NCI-H2081 treated with DMSO at 0.1 percent for 48 hours (cell line): ENCODE data around the gene SLC44A3.

Experiments
- DNase-seq: peaks from one replicate; lab custom pipeline; 2025; lab: John Stamatoyannopoulos, UW

The SLC44A3 gene

DNA sequence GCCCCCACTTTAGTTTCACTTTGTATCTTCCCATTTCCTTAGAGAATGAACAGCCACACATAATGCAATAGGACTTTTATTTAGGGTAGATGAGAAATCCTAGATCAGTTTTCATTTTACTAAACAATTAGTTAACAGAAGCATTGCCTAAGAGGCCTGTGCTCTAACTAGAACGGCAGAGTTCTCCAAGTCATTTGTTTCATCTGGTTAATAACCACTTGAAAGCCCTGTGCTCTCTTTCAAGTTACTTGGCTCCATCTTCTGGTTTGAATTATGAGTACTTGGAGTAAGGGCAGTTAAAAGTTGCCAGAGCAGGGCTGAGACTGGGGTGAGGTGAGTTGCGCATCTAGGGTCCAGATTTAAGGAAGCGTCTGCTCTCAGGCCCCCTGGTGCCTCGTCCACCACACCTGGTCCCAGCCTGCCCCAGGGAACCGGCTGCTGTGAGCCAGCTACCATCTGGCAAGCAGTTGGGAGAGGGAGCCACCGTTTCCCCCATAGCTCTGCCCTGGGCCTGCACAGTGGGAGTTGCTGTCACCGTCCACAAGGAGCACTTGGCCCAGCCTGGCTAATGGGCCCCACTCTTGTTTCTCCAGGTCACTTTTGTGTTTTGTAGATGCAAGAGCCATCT lies 18.1 kb upstream of the SLC44A3 start:
- DNase-seq, result no peak

DNA sequence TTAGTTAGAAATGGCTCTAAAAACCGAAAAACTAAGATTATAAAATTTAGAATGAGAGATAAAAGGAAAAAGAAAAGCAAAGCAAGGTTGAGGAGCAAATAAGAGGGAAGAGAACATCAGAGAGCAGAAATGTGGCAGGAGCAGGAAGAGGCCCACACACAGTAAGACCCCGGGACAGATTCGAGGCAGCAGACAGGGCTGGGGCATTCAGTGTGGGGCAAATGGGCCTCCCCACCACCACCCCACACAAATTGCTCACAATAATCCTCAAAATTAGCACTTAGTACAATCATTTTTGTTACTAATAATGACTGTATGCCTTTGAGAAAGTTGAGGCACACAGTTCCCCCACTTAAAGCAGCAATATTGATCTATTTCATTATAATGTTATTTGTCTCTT lies 17.1 kb upstream of the SLC44A3 start:
- no peak for DNase-seq

DNA sequence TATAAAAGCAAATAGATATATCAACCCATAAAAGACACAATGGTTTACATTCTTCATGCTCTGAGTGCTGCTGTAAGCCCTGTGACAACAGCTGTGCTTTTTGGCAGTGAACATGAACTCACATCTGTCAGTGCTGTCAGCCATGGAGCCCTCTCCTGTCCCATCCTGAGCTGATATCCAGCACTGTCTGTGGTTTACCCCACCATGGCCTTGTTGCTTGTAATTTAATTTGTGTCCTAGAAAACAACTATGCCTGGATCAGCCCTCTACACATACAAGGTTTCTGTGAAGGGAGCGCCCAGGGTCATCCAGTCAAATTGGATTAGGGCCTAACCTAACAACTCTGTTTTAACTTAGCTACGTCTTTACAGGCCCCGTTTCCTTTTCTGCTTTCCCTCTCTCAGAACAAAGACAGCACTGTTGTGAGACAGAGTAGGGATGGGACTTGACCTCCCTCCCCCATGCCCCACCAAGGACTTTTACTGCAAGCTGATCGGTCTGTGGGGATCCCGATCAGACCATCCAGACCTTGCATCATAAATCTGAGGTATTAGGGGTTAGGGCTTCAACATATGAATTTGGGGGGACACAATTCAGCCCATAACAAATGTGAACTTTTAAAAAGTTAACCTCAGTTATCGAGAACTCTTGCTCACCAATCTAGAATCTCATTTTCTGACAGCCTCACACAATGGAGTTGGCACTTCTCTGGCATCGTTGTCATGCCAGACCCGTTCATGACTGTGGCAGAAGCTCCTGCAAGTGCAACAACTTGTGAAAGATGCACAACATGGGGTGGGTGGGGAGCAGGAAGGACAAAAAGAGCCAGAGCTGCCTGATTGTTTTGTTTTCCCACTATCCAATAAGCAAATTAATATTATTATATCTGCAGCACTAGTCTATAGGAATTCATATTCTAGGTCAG lies 16.4 kb upstream of the SLC44A3 start:
- DNase-seq, result no peak

DNA sequence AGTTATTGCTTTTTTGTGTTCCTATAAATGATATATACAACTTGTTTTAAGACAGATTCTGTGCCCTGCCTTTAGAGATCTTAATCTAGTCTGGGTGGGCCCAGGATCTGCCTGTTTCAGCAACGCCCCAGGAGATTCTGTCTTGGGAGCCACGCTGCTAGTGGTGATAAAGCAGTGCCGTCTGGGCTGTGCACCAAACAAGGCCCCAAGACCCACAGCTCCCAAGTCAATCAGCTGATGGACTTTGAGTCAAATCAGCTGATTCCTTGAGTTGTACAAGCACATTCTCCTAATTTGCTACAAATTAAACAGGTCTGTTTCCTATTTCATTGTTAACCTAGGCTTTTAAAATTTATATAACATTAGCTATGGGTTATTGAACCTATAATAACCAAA lies 15.7 kb upstream of the SLC44A3 start:
- no peak for DNase-seq

DNA sequence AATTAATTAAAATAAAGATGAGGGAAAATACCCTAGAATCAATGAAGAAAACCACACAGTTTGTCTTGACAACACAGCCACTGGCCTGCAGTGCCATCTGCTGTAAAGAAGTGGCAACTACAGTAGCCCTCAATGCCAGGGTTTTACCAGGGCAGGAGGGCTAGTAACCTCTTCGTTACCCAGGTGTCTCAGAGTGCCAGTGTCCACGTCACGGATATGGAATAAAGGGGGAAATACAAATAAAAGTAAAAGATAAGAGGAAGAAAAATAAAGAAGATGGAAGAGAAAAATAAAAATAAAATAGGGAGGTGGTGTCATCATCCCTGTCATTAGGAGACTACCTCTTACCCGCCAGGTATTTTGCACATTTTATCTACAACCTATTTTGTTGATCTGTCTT lies 14.2 kb upstream of the SLC44A3 start:
- no peak for DNase-seq

DNA sequence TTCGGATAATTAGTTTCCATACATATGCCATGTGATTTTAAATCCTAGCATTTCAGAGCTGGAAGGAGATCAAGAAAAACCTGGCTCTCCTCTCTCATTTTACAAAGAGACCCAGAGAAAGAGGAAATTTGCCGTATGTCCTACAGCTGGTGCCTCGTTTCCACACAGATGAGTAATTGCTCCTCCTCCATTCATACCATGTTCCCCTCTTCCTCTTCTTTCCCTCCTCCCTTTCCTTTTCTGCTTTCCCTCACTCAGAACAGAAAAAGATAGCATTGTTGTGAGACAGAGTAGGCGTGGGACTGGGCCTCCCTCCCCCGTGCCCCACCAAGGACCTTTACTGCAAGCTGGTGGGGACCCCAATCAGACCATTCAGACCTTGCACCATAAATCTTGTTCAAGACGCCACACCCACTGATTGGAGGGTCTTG lies 13.7 kb upstream of the SLC44A3 start:
- DNase-seq, result no peak

DNA sequence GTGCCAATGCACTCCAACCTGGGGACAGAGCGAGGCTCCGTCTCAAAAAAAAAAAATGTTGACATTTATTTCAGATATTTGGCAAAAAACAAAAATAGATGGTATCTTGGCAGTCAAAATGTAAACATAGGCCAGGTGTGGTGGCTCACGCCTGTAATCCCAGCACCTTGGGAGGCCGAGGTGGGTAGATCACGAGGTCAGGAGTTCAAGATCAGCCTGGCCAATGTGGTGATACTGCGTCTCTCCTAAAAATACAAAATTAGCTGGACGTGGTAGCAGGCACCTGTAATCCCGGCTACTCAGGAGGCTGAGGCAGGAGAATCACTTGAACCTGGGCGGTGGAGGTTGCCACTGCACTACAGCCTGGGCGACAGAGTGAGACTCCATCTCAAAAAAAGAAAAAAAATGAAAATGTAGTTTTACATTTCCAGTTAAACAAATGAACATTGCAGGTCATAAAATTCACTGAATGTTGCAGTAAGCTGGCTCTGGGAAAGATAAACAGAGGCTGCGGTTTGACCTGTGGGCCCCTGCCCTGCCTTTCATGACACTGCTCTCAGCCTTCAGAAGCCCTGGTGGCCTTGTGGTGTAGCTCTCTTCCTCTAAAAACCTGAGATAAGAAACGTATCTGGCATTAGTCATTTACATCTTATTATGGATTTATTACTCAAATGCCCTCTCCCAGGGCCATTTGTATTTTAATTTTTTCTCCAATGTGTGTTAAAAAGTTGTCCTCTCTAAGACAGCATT lies 12.2 kb upstream of the SLC44A3 start:
- DNase-seq, result no peak

DNA sequence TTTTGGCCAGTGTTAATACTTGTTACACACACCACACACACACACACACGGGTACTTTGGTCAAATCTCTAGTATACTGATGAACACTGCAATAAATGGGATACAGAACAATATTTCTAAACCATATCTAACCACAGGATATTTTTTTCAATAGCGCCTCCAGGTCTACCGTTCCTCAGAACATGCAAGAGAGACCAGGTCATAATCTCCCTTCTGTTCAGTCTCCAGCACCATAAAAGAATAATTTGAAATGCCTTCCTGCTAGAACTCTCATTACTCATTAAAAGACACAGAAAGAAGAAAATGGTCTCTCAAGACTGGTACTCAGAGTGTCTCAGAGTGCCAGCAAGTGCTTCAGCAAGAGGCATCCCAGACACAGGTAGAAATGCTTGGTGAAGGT lies 11.5 kb upstream of the SLC44A3 start:
- DNase-seq, result no peak

DNA sequence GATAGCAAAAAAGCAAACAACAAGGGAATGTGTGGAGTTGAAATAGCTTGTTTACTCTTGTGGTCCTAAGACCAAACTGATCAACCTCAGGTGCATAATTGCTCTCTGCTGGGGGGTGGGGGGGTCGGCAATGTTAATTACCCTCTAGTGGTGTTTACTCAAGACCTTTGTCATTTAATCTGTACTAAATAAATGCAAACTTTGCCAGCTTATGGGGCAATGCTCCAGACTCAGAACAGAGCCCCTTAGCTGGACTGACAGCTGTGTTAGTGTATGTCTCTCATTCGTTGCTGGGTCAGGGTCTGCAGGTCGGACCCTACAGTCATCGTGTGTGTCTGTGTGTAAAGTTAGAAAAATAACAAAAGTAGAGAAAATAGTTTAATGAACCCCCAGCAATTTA lies 7.2 kb upstream of the SLC44A3 start:
- DNase-seq, result no peak

DNA sequence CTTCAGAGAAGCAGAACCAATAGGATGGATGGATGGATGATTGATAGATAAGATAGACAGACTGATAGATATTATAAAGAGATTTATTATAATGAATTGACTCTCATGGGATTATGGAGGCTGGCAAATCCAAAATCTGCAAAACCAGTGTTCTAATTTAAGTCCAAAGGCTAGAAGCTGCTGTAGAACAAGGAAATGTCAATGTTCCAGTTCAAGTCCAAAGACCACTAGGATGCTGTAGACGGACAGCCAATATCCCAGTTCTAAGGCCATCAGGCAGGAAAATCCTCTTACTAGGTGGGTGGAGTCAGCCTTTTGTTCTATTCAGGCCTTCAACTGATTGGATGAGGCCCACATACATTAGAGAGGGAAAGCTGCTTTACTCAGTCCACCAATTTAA lies 4.1 kb upstream of the SLC44A3 start:
- no peak for DNase-seq

DNA sequence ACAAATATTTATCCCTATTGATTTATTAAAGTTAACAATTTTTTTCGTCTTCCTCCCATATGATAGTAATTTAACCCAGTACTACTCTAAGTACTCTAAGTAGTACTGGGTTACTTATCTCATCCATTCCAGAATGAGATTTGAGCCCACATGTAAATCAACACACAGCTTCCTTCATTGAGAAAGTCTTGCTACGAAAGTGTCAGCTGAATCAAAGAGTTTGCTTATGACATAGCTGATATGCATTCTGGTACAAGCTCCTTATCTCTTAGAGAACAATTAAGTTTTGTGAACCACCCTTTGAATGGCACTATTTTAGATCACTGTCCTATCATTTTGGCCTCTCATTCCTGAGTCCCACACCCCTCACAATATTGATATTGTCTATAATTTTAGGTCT lies 2.4 kb upstream of the SLC44A3 start:
- DNase-seq, result no peak

DNA sequence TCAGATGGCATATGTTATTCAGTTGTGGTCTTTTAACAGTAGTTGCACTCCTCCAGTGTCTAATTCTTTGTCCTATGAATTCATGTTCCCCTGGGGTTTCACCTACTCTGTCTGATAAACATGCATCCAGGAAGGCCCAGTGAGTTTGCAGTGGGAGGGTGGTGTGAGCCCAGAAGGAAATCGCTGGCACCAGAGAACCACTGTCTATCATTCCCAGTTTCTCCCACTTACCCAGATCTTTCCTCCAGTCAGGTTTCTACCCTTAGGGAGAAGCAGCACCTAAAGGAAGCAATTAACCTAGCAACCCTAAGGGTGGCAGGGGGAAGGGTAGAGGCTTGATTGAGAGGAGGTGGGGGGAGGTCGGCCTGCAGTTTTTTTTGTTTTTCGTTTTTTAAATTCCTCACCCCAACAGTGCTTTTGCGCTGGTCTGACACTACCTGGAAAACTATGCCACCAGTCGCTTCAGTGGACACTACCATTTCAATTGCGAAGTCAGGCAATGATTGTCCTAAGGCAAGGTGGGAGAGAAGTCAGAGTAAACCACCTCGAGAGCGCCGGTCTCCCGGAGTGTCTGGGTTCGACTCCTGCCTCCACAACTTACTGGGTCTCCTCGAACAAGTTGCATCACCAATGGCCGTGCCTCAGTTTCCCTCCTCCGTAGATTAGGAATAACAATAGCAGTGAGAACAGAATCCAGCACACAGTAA lies 766 bp upstream of the SLC44A3 start:
- no peak for DNase-seq

DNA sequence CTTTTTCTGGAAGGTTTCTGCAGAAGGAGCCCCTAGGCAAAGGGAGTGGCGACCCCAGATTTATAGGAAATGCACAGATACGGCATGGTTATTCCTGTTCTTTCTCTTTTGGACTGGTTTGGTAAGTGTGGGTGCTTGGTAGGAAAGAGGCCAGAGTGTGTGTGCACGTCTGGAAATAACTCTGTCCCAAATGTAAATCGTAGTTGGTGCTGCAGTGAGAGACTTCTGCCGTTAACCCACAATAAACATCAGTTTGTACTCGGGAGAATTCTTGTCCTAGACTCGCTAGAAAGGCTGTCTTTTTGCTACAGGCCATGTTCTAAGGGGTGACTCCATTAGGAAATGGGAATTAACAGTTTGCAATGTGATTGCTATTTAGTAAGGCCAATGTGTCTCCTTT lies 779 bp downstream of the SLC44A3 start:
- no peak for DNase-seq

DNA sequence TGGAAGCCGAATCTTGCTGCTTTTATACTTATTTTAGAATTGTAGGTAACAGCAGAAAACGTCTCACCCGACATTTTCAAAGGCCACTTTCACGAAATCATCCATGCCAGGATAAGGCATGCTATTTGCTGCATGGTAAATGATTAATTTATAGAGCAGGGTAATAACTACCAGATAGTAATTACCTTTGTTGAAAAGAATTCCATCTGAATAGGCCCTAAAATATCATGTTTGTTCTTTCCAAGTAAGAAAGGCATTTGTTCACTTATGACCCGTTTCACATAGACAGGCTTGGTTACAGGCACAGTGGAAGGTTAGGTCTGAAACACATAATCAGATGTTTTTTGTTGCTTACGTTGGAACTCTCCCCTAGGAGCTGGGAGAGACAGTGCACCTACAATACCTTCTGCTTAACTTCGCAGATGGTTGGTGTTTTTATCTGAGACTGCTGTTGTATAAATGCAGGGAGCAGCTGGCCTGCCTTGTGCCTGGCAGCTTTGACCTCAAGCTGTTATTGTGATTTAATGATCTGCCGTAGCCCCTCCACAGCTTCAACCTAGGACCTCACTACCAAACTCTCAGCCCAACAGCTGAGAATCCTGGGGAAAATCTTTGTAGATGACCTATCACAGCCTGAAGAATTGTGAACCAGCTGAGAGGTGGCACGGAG lies 1.6 kb downstream of the SLC44A3 start:
- DNase-seq, result no peak

DNA sequence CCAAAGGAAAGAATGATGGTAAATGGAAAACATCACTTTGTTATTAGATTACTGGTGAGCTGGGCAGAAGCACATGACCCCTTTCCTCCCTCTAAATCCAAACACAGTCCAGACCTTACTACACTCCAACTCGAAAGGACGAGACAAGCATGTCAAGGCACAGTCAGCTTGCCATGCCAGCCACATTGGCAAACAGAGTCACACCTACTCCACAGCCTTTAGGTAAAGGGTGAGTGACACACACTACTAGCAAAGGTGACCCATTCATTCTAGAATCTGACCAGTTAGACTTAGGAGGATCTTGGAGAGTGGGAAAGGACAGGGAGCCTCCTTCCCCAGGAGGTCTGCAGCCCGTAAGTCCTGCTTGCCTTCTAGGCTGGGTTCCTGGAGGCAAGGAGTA lies 3.0 kb downstream of the SLC44A3 start:
- no peak for DNase-seq

DNA sequence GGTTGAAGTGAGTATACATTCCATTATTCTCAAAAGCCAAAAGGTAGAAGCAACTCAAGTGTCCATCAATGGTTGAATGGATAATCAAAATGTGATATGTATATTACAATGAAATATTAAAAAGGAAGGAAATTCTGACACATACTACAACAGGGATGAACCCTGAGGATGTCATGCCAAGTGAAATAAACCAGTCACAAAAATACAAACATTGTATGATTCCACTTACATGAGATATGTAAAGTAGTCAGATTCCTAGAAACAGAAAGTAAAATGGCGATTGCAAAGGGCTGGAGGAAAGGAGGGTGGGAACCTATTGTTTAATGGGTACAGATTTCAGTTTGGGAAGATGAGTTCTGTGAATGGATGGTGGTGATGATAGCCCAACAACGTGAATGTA lies 5.8 kb downstream of the SLC44A3 start:
- no peak for DNase-seq

DNA sequence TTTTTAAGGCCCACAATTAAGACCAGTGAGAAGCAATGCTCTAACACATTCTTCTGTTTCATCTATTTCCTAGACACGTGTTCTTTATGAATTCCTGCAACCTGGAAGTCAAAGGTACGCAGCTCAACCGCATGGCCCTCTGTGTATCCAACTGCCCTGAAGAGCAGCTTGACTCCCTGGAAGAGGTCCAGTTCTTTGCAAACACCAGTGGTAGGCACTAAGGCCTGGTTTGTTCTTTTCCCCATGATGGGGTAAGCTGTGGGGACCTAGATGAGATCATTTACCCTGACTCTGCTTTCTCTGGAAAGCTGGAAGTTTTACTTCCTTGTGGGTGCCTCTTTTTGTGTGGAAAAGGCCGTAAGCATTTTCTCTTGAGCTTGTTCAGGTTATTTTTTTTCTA lies 7.3 kb downstream of the SLC44A3 start:
- no peak for DNase-seq

DNA sequence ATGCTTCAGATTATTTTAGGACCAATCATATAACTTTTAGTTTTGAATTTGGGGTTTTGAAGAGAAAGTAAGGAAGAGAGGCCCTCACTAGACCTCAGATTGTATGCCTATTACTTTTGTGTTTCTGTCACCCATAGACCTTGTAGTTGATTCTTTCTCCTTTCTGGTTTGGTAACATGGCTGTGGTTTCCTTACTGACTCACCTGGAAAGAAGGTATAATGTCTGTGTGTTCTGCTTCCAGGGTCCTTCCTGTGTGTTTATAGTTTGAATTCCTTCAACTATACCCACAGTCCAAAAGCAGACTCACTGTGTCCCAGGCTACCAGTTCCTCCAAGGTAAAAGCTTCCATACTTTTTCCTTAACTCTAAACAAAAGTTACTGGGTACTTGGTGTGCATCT lies 8.1 kb downstream of the SLC44A3 start:
- DNase-seq, result no peak

DNA sequence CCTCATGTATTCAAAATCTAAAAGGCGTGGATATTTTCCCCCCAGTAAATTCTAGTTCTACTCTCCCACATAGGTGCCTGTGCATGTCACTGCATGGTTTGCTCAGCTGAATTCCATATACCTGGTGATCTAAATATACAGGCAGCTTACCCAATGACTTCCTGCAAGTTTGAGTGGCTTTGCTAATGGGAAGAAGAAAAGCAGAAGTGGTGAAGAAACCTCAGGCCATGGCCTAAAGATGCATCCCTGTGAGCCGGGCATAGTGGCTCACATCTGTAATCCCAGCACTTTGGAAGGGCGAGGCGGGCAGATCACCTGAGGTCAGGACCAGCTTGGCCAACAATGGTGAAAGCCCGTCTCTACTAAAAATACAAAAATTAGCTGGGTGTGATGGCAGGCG lies 11.5 kb downstream of the SLC44A3 start:
- no peak for DNase-seq

DNA sequence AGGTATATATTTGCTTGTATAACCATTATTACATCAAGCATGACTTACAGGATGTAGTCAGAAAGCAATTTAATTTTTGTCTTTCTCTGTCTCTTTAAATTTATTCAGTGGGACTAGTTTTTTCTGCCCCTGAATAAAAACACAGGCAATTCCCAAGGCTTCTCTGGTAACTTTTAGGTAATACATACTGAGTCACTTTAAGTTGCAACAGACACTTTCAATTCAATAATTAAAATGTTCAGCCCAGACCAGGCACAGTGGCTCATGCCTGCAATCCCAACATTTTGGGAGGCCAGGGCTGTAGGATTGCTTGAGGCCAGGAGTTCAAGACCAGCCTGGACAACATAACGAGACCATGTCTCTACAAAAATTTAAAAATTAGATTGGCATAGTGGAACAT lies 12.3 kb downstream of the SLC44A3 start:
- DNase-seq, result no peak

DNA sequence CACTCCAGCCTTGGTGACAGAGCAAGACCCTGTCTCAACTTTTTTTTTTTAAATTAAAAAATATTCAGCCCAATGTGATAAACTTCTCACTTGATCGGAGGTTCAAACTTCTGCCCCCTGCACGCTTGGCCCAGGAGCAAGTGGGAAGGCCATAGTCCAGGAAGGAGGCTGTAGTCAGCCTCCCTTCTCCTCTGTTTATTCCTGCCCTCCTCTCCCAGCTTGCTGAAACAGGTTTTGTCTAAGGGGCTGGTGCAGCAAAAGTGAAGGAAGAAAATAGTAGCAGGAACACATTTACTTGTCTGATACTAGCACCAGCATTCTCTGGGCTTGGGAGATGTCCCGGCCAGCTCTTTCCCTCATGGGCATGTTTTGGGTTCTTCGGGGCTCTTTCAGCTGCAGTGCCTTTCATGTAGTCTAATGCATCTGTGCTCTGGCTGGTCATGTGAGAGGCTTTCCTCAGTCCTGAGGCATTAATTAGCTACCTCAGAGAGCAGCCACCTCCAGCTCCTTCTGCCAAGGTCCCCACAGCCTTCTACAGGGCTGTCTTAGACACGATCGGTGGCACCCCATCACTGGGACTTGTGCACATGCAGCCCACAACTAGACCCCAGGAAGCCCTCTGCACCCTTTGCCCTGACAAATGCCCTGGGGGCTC lies 12.9 kb downstream of the SLC44A3 start:
- no peak for DNase-seq
